Suprapubic skin (tissue), 4 donors: Measurements from ENCODE around the gene ITGA5. TPM values are rescaled to one million over a fixed set of nuclear protein-coding genes. Genes with fewer than 3 reads are reported as not detected.
A peak's percentile ranks its signal among the peaks of the same experiment; 100 is the strongest.

Experiments
- DNase-seq, 2 donors: peaks; one replicate each; pipeline ENCODE4 v3.0.0-alpha.2; 2019; ENCODE audit warnings: low spot score in 2 of 2
- H3K27ac ChIP-seq: fragments of 200-600 bp; sonication (generic); one replicate; pipeline ENCODE4 v1.5.1; 2019
- H3K27me3 ChIP-seq: fragments of 200-600 bp; sonication (generic); one replicate; pipeline ENCODE4 v1.5.1; 2019
- H3K36me3 ChIP-seq: fragments of 200-600 bp; sonication (generic); one replicate; pipeline ENCODE4 v1.5.1; 2019
- H3K4me1 ChIP-seq: fragments of 200-600 bp; sonication (generic); one replicate; pipeline ENCODE4 v1.5.1; 2019
- H3K4me3 ChIP-seq: fragments of 200-600 bp; sonication (generic); one replicate; pipeline ENCODE4 v1.5.1; 2019; ENCODE audit warnings: mild to moderate bottlenecking
- H3K9me3 ChIP-seq: fragments of 200-600 bp; sonication (generic); one replicate; pipeline ENCODE4 v1.5.1; 2019
- CTCF ChIP-seq, 2 donors: fragments of 200-600 bp in 1 of 2; fragments of 450-650 bp in 1 of 2; sonication (generic) in 1 of 2; IDR thresholded peaks; one replicate each; pipeline ENCODE4 v1.5.1; 2016 to 2019; ENCODE audit warnings: antibody characterized with exemption in 2 of 2, mild to moderate bottlenecking in 1 of 2, moderate library complexity in 1 of 2
- EP300 ChIP-seq: sonication (generic); formaldehyde crosslinking; IDR thresholded peaks from one replicate; pipeline ENCODE4 v1.6.1; 2017; ENCODE audit warnings: antibody characterized with exemption
- POLR2A ChIP-seq, 2 donors: fragments of 450-650 bp; IDR thresholded peaks; one replicate each; pipeline ENCODE4 v1.6.1; 2017; ENCODE audit warnings: antibody characterized with exemption in 2 of 2, mild to moderate bottlenecking in 2 of 2, moderate library complexity in 2 of 2
- POLR2AphosphoS5 ChIP-seq, 3 donors: sonication (generic); formaldehyde crosslinking; IDR thresholded peaks; one replicate each; pipeline ENCODE4 v1.6.1; 2017; ENCODE audit warnings: antibody characterized with exemption in 3 of 3
- WGBS: methylation state at CpG from one replicate; pipeline ENCODE4 v1.1.5; 2018; 5-methylcytosine and 5-hydroxymethylcytosine counted together
- total RNA-seq, 4 donors: library from RNA; depleted of rRNA; stranded (reverse); fragments of >200 nt; gene quantifications; one replicate each; pipeline ENCODE4 v1.1.0, GENCODE V29; 2016

ITGA5 gene
- total RNA-seq = 10 to 100 TPM; 16.3 to 36.4 (median 24.8) TPM

DNA sequence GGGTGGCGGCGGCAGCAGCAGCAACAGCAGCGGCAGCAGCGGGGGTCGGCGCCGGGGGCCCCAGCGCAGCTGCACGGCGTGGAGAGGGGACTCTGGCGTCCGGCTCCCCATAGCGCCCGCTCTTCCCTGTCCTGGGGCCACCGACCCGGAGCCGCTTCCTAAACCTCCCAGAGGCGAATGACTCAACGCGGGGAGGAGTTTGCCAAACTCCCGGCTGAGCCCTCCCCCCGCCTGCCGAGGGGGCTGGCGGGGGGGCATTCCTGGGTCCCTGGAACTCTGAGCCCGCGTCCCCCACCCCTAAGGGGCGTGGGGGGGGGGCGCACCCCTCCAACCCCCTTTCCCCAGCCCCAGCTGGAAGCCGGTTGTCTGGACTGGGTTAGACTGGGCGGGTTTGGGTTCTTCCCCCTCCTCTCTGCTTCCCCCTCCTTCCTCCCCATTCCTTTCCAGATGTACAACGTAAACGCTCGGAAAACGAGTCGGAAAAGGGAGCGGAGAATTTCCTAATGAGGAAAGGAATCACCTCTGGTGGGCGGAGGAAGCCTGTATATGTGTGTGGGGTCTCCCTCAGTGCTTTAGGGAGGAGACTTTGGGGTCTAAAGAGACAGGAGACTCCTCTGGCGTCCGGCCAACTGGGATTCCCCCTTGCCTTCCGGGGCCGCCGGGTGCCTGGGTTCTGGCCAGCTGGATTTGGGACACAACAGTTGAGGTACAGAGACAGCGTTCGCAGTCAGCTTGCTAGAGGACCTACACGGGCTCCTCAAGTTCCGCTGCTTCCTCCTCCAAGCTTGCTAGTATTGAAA, at the start of gene ITGA5:
Gene ITGA5 (minus strand): TSS at position 179 of the 800 bp plus-strand sequence. CDS start 68 bp downstream, at position 111.
- Histone ChIP-seq H3K4me3 (peak within 1 kb of the TSS; percentile 64), H3K27me3 (no peaks in the 10 kb centered on the region), H3K36me3 (no peaks in the 10 kb centered on the region), H3K9me3 (no peaks in the 10 kb centered on the region), H3K27ac (peak within 1 kb of the TSS; percentile 83), H3K4me1 (peaks cover 76% of the 10 kb centered on the region)
- peak; percentile 90 to 92 for DNase-seq
- WGBS = 3% methylated on average over 18 of the region's 46 CpGs
- TF ChIP-seq EP300 (no peak), POLR2AphosphoS5 (IDR thresholded peaks at IDR 0.05) (no peak), POLR2A (IDR thresholded peaks at IDR 0.05) (peak in 1 of 2 donors; percentile 78)

DNA sequence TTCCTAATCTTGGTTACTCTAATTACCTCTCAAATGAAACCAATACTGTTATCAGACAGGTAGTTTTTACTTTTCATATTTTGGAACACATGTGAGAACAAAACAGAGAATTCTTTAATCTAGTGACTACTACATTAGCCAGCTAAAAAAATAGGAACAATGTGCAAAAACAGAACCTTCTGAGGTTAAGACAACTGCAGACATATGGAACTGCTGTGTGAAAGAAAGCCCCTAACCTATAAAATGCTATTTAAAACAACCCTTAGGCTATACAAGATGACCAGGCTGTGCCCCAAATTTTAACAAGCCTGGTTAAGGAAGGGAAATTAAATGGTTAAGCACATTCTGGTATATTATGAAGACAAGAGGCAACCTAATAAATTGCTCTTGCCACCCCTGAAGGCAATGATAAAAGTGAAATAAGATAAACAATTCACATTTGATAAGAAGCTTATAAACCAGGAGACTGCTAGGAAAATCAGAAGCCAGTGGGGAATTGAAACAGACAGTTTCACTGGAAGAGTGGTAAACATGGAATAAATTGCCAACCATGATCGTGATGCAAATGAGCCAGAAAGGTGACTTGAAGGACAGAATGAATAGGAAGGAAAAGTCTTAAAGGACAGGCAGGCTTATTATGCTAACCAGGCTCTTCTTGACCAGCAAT, 46.9 kb upstream of the ITGA5 start:
- 47% methylated on average over 1 of the region's 1 CpG for WGBS
- no peak overlapping the region for H3K4me3 ChIP-seq
- no peak for TF ChIP-seq POLR2A (IDR thresholded peaks at IDR 0.05)
- TF ChIP-seq CTCF (IDR thresholded peaks at IDR 0.05) = no peak
- no peak for TF ChIP-seq POLR2AphosphoS5 (IDR thresholded peaks at IDR 0.05)
- TF ChIP-seq EP300 = no peak
- DNase-seq = no peak
- no peaks in the 10 kb centered on the region for H3K9me3 ChIP-seq
- no peak overlapping the region for H3K27ac ChIP-seq
- H3K4me1 ChIP-seq = no peaks in the 10 kb centered on the region
- no peaks in the 10 kb centered on the region for H3K27me3 ChIP-seq
- no peaks in the 10 kb centered on the region for H3K36me3 ChIP-seq

GRCh38 chr12:54463484-54463883, 44.4 kb upstream of the ITGA5 start:
- H3K27ac ChIP-seq = no peak overlapping the region
- WGBS = 26% methylated on average over 3 of the region's 3 CpGs
- H3K4me3 ChIP-seq = no peak overlapping the region
- no peaks in the 10 kb centered on the region for H3K9me3 ChIP-seq
- no peak for TF ChIP-seq EP300
- no peak for TF ChIP-seq CTCF (IDR thresholded peaks at IDR 0.05)
- no peak for TF ChIP-seq POLR2AphosphoS5 (IDR thresholded peaks at IDR 0.05)
- no peak for TF ChIP-seq POLR2A (IDR thresholded peaks at IDR 0.05)
- DNase-seq = no peak
- no peaks in the 10 kb centered on the region for H3K27me3 ChIP-seq
- no peaks in the 10 kb centered on the region for H3K36me3 ChIP-seq
- H3K4me1 ChIP-seq = no peaks in the 10 kb centered on the region

GRCh38 chr12:54463034-54463433, 44.0 kb upstream of the ITGA5 start:
- Histone ChIP-seq H3K36me3 (no peaks in the 10 kb centered on the region), H3K4me1 (no peaks in the 10 kb centered on the region), H3K9me3 (no peaks in the 10 kb centered on the region), H3K27ac (no peak overlapping the region), H3K27me3 (no peaks in the 10 kb centered on the region), H3K4me3 (no peak overlapping the region)
- whole genome bisulfite sequencing = 38% methylated on average over 2 of the region's 2 CpGs
- DNase-seq = peak in 1 of 2 donors; percentile 75
- TF ChIP-seq POLR2A (IDR thresholded peaks at IDR 0.05) (no peak), CTCF (IDR thresholded peaks at IDR 0.05) (no peak), EP300 (no peak), POLR2AphosphoS5 (IDR thresholded peaks at IDR 0.05) (peak in 2 of 3 donors; percentile 67 to 75)

- Histone ChIP-seq H3K36me3 (no peaks in the 10 kb centered on the region), H3K4me1 (peaks cover 8% of the 10 kb centered on the region), H3K27ac (no peak overlapping the region), H3K9me3 (no peaks in the 10 kb centered on the region), H3K27me3 (no peaks in the 10 kb centered on the region), H3K4me3 (no peak overlapping the region)
- DNase-seq = no peak
- WGBS = 78% methylated on average over 9 of the region's 9 CpGs
- no peak for TF ChIP-seq EP300
- no peak for TF ChIP-seq POLR2AphosphoS5 (IDR thresholded peaks at IDR 0.05)
- no peak for TF ChIP-seq CTCF (IDR thresholded peaks at IDR 0.05)
- TF ChIP-seq POLR2A (IDR thresholded peaks at IDR 0.05) = no peak
These were observed 41.4 kb upstream of the ITGA5 start for GRCh38 chr12:54460317-54460923.
